Measurements from ENCODE around the gene C11orf87.

Gene C11orf87

DNA sequence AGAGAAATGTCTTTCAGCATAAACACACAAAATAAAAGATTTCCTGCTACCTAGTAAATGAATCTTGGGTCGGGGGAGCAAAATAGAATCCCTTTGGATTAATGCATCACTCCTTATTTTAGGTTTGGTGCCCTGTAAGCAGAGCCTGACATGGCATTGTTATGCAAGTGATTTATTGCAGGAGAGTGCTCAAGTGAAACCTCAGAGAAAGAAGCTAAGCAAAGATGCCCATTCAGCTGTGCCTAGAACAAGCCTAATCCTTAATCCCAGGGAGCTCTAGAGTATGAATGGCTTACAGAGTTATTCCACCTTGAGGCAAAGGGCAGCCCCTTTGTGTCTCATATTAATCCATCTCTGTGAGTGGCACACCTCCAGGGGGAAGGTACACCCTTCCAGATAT is 21.1 kb downstream of the C11orf87 start:
- no peak for DNase-seq

DNA sequence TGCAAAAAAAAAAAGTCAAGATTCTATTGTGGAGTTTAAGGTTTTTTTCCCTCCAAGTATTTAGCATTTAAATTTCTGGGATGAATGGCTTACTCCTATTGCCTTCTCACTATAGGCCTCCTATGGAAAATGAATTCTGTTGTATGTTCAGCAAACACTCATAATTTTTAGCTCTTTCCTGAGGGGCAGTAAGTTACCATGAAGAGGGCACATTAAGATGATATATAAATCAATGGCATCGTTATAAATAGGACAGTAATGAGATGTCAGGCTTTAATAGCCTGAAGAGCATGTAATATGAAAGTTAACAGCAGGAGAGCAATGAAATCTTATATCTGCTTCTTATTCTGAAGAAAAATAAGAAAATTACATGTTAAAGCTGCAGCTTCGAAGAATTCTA is 32.9 kb downstream of the C11orf87 start:
- DNase-seq, result no peak
